Endothelial cell of umbilical vein (primary cell): ENCODE results near the gene KLF4. TPM values are rescaled to one million over a fixed set of nuclear protein-coding genes. Genes with fewer than 3 reads are reported as not detected.

Experiments used
- BruUV-seq: library from RNA; stranded (reverse); fragments of 400-500 nt; replicated peaks from 2 replicates; lab custom pipeline; 2021; lab: Mats Ljungman, UMichigan
- CTCF ChIA-PET: fragments of 300-600, 350-600 bp; sonication (Branson Sonifier 250); formaldehyde crosslinking; loops from one replicate; lab custom pipeline; 2021; ENCODE audit warnings: antibody characterized with exemption, inconsistent platforms; lab: Charles Lee
- POLR2A ChIA-PET: fragments of 300-600, 350-600 bp; sonication (Branson Sonifier 250); formaldehyde crosslinking; loops from one replicate; lab custom pipeline; 2021; ENCODE audit warnings: antibody characterized with exemption, inconsistent platforms; lab: Charles Lee
- DNase-seq: peaks from one replicate; pipeline ENCODE4 v3.0.0-alpha.2; 2011; ENCODE audit warnings: low read depth, low spot score
- FAIRE-seq: peaks from 2 replicates; lab custom pipeline; 2011; peaks lifted over from hg19 to GRCh38; lab: Jason Lieb, UNC
- H2AFZ ChIP-seq: 2 replicates; pipeline ENCODE4 v1.6.0; 2012; ENCODE audit warnings: low read depth, low read length, control low read depth, inconsistent platforms
- H3K27ac ChIP-seq: 2 replicates; pipeline ENCODE4 v1.5.1; 2011; ENCODE audit warnings: low read depth, mild to moderate bottlenecking, control low read depth, low read length, moderate library complexity; ENCODE audit not compliant: insufficient read depth
- H3K27me3 ChIP-seq, 2 experiments: 2 replicates each; pipeline versions ENCODE4 v1.6.0 to v1.6.1; 2011; ENCODE audit warnings: low read length in 2 of 2, mixed read lengths in 1 of 2; ENCODE audit not compliant: control insufficient read depth in 2 of 2, insufficient read depth in 2 of 2
- H3K36me3 ChIP-seq, 2 experiments: 2 replicates in 1 of 2; 3 replicates in 1 of 2; pipeline ENCODE4 v1.5.1; 2011; ENCODE audit warnings: low read length in 2 of 2, mild to moderate bottlenecking in 1 of 2, moderate library complexity in 1 of 2; ENCODE audit not compliant: control insufficient read depth in 2 of 2, insufficient read depth in 2 of 2; ENCODE audit errors: extremely low read depth in 1 of 2
- H3K4me1 ChIP-seq: 3 replicates; pipeline ENCODE4 v1.5.1; 2011; ENCODE audit warnings: mild to moderate bottlenecking, low read length; ENCODE audit not compliant: control insufficient read depth, insufficient read depth; ENCODE audit errors: extremely low read depth
- H3K4me2 ChIP-seq: 2 replicates; pipeline ENCODE4 v1.6.1; 2011; ENCODE audit warnings: low read length, control low read depth, mixed read lengths; ENCODE audit not compliant: insufficient read depth
- H3K4me3 ChIP-seq, 3 experiments: fragments of 200-600 bp in 1 of 3; sonication (generic), shearing (Covaris generic) in 1 of 3; replicated peaks in 1 of 3; 2 replicates each; pipeline ENCODE4 v1.5.1; 2011 to 2016; ENCODE audit warnings: control low read depth in 3 of 3, low read length in 3 of 3, mild to moderate bottlenecking in 2 of 3, inconsistent platforms in 1 of 3, low read depth in 1 of 3, moderate library complexity in 1 of 3; ENCODE audit not compliant: insufficient read depth in 1 of 3
- H3K79me2 ChIP-seq: 2 replicates; pipeline ENCODE4 v1.6.0; 2012; ENCODE audit warnings: low read length, inconsistent platforms; ENCODE audit not compliant: control insufficient read depth, insufficient read depth
- H3K9ac ChIP-seq: replicated peaks from 2 replicates; pipeline ENCODE3; 2011; ENCODE audit warnings: low read length, control low read depth; ENCODE audit not compliant: insufficient read depth; ENCODE audit errors: extremely low read depth
- H3K9me1 ChIP-seq: replicated peaks from 3 replicates; pipeline ENCODE4 v1.6.0; 2011; ENCODE audit warnings: mild to moderate bottlenecking, low read length; ENCODE audit not compliant: control insufficient read depth, insufficient read depth; ENCODE audit errors: extremely low read depth
- H3K9me3 ChIP-seq: replicated peaks from 2 replicates; pipeline ENCODE4 v1.5.1; 2012; ENCODE audit warnings: low read length, inconsistent platforms; ENCODE audit not compliant: control insufficient read depth, insufficient read depth
- H4K20me1 ChIP-seq: replicated peaks from 2 replicates; pipeline ENCODE3; 2011; ENCODE audit warnings: mild to moderate bottlenecking, low read length; ENCODE audit not compliant: control insufficient read depth, insufficient read depth; ENCODE audit errors: extremely low read depth
- CTCF ChIP-seq, 2 donors: IDR thresholded peaks; 1 replicate in 1 of 2; 2 replicates in 1 of 2; pipeline ENCODE4 v1.5.1; 2011; ENCODE audit warnings: low read length in 2 of 2, mild to moderate bottlenecking in 2 of 2, moderate library complexity in 2 of 2, control low read depth in 1 of 2, inconsistent platforms in 1 of 2, low read depth in 1 of 2; ENCODE audit not compliant: insufficient read depth in 1 of 2; ENCODE audit errors: extremely low read depth in 1 of 2
- EZH2 ChIP-seq: IDR thresholded peaks from 2 replicates; pipeline ENCODE4 v1.6.1; 2012; ENCODE audit warnings: borderline replicate concordance, low read depth, mild to moderate bottlenecking, moderate library complexity, low read length, inconsistent platforms; ENCODE audit not compliant: severe bottlenecking
- FOS ChIP-seq: IDR thresholded peaks from 2 replicates; pipeline ENCODE4 v1.6.1; 2011; ENCODE audit warnings: mild to moderate bottlenecking, low read length, moderate library complexity, borderline replicate concordance; ENCODE audit not compliant: insufficient read depth
- GATA2 ChIP-seq: IDR thresholded peaks from 2 replicates; pipeline ENCODE4 v1.7.0; 2011; ENCODE audit warnings: low read depth, mild to moderate bottlenecking, moderate library complexity, mixed read lengths, low read length; ENCODE audit not compliant: insufficient read length, insufficient read depth
- JUN ChIP-seq: IDR thresholded peaks from 2 replicates; pipeline ENCODE4 v1.6.1; 2011; ENCODE audit warnings: borderline replicate concordance, low read depth; ENCODE audit not compliant: insufficient read length, insufficient read depth
- MAX ChIP-seq: IDR thresholded peaks from 2 replicates; pipeline ENCODE4 v1.6.1; 2011; ENCODE audit not compliant: insufficient read depth, insufficient read length
- MYC ChIP-seq: IDR thresholded peaks from one replicate; pipeline ENCODE4 v1.6.1; 2011; ENCODE audit warnings: mild to moderate bottlenecking, low read depth, low read length
- POLR2A ChIP-seq: IDR thresholded peaks from 2 replicates; pipeline ENCODE4 v1.6.1; 2012; ENCODE audit warnings: low read depth, mild to moderate bottlenecking, control low read depth, low read length
- POLR2AphosphoS5 ChIP-seq: IDR thresholded peaks from 2 replicates; pipeline ENCODE4 v1.6.1; 2012; ENCODE audit warnings: low read depth, mild to moderate bottlenecking, control low read depth, low read length, moderate library complexity; ENCODE audit not compliant: insufficient read depth
- dilution Hi-C: fragments of 300-500 bp; cut with MboI; formaldehyde crosslinking; loops from one replicate; pipeline ENCODE4 v1.15.0; 2019; ENCODE audit warnings: low sequenced_read_pairs; ENCODE audit not compliant: extremely low pct_ligation_motif_present
- intact Hi-C: fragments of 100-400 bp; cut with micrococcal nuclease; formaldehyde crosslinking; loops from one replicate; pipeline ENCODE4 v1.10.0; 2022
- polyA plus RNA-seq, 4 experiments: library from polyadenylated mRNA; depleted of rRNA in 3 of 4; stranded (reverse) in 3 of 4; unstranded in 1 of 4; fragments of >200 nt; gene quantifications; 2 replicates each; pipeline versions ENCODE4 v1.2.1 to v1.2.3, GENCODE V29; 2011 to 2012; ENCODE audit warnings: missing spikeins in 1 of 4
- total RNA-seq: library from RNA; stranded (reverse); gene quantifications from 2 replicates; pipeline ENCODE4 v1.2.3, GENCODE V29; 2021

Gene KLF4
- total and polyA plus RNA-seq, 2 donors (not counting 3 experiments of a cell fraction or from before 2014, with no cell fraction given), result 1.5 to 2.4 TPM

GRCh38 chr9:107443786-107444185 is 45.8 kb downstream of the KLF4 start:
- Histone ChIP-seq H3K4me1 (no peaks in the 10 kb centered on the region), H3K4me3 (no peak overlapping the region), H3K4me2 (no peak overlapping the region), H3K27me3 (no peaks in the 10 kb centered on the region), H2AFZ (no peak overlapping the region), H3K9me3 (no peaks in the 10 kb centered on the region), H3K79me2 (no peaks in the 10 kb centered on the region), H3K9me1 (no peaks in the 10 kb centered on the region), H4K20me1 (no peaks in the 10 kb centered on the region), H3K27ac (no peak overlapping the region), H3K9ac (no peak overlapping the region), H3K36me3 (no peaks in the 10 kb centered on the region)
- BruUV-seq, result no TSS peak
- POLR2A ChIA-PET, result interaction anchor here (0.6 kb wide), 1 partner anchor 916 kb away, joined by 3 read pairs; no protein-coding TSS in a partner anchor
- no peak for TF ChIP-seq JUN
- TF ChIP-seq POLR2AphosphoS5, result no peak
- TF ChIP-seq EZH2, result no peak
- no peak for TF ChIP-seq GATA2
- TF ChIP-seq FOS, result no peak
- no peak for TF ChIP-seq CTCF (IDR thresholded peaks at IDR 0.05; ENCODE audit: extremely low read depth in 1 of 2, insufficient read depth in 1 of 2, low read depth in 1 of 2, low read length in 2 of 2)
- no peak for TF ChIP-seq MAX
- TF ChIP-seq MYC, result no peak
- TF ChIP-seq POLR2A, result no peak
- dilution Hi-C loops, result no loop called here
- intact Hi-C loops, result no loop called here
- FAIRE-seq (no peak), DNase-seq (no peak)
- CTCF ChIA-PET, result interaction anchor here (1.3 to 3.5 kb wide), 2 partner anchors 18 to 22 kb away, joined by 3 to 25 read pairs; no protein-coding TSS in a partner anchor
